Choroid plexus epithelial cell (primary cell): ENCODE measurements around the gene PCSK9.

Experiments
- DNase-seq: peaks from one replicate; pipeline ENCODE4 v3.0.0-alpha.2; 2010; ENCODE audit warnings: low read depth
- H3K4me3 ChIP-seq: 2 replicates; pipeline ENCODE4 v1.5.1; 2011; ENCODE audit warnings: low read depth, mild to moderate bottlenecking, control low read depth, low read length, moderate library complexity
- TF ChIP-seq, protein P1 (sequence below): conservative IDR thresholded peaks from 2 replicates; pipeline ENCODE4 v1.5.1; 2011; ENCODE audit warnings: low read depth, mild to moderate bottlenecking, control low read depth, inconsistent platforms, low read length, moderate library complexity

Gene PCSK9

GRCh38 chr1:55044617-55045397, 5.5 kb downstream of the PCSK9 start:
- no peak overlapping the region for H3K4me3 ChIP-seq
- DNase-seq, result no peak
- TF ChIP-seq, protein P1, sequence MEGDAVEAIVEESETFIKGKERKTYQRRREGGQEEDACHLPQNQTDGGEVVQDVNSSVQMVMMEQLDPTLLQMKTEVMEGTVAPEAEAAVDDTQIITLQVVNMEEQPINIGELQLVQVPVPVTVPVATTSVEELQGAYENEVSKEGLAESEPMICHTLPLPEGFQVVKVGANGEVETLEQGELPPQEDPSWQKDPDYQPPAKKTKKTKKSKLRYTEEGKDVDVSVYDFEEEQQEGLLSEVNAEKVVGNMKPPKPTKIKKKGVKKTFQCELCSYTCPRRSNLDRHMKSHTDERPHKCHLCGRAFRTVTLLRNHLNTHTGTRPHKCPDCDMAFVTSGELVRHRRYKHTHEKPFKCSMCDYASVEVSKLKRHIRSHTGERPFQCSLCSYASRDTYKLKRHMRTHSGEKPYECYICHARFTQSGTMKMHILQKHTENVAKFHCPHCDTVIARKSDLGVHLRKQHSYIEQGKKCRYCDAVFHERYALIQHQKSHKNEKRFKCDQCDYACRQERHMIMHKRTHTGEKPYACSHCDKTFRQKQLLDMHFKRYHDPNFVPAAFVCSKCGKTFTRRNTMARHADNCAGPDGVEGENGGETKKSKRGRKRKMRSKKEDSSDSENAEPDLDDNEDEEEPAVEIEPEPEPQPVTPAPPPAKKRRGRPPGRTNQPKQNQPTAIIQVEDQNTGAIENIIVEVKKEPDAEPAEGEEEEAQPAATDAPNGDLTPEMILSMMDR, result no peak

GRCh38 chr1:55045430-55045829, 6.1 kb downstream of the PCSK9 start:
- TF ChIP-seq, protein P1, result no peak
- no peak overlapping the region for H3K4me3 ChIP-seq
- no peak for DNase-seq

DNA sequence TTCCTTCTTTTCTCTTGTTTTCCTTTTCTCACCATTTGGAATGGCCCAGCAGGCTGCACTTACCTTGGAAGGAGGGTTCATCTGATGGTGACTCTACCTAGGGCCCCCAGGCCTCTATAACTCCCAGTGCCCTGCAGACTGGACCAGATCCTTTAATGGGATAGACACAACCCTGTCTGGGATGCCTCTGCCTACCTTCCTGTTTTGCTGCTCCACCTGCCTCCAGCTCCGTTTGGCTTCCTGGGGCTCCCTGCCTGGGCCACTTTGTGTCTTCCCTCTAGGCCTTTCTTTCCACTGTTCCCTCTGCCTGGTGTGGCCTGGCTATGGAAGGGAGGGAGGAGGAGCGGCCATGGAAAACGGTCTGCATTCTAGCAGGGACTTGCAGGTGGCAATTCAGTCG, 7.5 kb downstream of the PCSK9 start:
- H3K4me3 ChIP-seq, result no peak overlapping the region
- no peak for DNase-seq
- TF ChIP-seq, protein P1, result no peak

DNA sequence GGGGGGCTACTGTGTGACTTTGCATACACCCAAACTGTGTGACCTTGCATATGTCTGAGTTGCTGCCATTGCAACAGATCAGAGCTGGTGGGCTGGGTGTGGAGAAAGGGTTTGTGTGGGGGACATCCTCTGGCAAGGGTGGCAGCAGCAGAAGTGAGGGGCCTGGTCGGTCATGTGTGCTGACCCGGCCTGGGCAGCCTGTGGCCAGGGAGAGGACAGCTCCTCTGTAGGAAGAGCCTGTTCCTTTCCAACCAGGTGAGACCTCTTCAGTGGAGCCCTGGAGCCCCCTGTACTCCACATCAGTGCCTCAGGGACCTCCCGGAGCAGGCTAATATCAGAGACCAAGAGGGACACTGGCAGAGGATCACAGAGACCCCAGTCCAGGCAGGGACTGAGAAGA, 8.3 kb downstream of the PCSK9 start:
- no peak for DNase-seq
- no peak overlapping the region for H3K4me3 ChIP-seq
- TF ChIP-seq, protein P1, result no peak

GRCh38 chr1:55048453-55049270, 9.3 kb downstream of the PCSK9 start:
- no peak overlapping the region for H3K4me3 ChIP-seq
- TF ChIP-seq, protein P1, result no peak
- DNase-seq, result no peak

DNA sequence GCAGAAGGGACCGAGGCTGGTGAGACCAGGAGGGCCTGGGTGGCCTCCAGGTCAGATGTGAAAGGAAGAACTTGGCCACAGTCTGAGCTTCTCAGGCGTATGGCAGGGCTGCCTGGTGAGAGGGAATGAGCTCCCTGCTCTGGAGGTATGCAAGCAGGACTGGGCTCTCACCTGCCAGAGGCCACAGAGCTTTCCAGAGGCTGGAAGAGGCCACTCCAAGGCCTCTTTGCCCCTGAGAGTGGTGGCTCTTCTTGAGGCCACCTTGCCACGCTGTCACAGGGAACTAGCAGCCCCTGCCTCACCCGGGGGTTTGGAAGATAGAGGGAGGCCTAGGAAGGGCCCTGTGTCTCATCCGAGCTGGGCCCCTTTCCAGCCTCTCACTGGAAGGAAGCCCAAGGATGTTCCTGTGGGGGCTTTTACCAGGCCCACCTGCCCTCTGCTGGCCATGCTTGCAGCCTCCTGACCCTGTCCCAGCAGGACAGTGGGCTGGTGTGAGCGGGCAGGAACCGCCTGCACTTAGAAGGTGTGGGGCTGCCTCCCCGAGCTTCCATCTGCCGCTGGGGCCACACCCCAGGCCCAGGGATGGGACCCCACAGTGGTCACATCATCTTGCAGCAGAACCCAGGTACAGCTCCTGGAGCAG, 10.0 kb downstream of the PCSK9 start:
- no peak for DNase-seq
- no peak overlapping the region for H3K4me3 ChIP-seq
- TF ChIP-seq, protein P1, result no peak
